HepG2 (cell line): Measurements from ENCODE around the gene TCTN2. TPM values are rescaled to one million over a fixed set of nuclear protein-coding genes. Genes with fewer than 3 reads are reported as not detected.

Experiments used
- CREM ChIP-seq, 2 experiments: sonication (generic) in 1 of 2; formaldehyde crosslinking in 1 of 2; IDR thresholded peaks; 2 replicates each; pipeline versions ENCODE4 v1.4.0 to v1.6.1; 2016 to 2020; ENCODE audit warnings: antibody characterized with exemption in 1 of 2, mild to moderate bottlenecking in 1 of 2, missing genetic modification reagents in 1 of 2
- E2F5 ChIP-seq: sonication (generic); formaldehyde crosslinking; conservative IDR thresholded peaks from 2 replicates; pipeline ENCODE4 v1.4.0; 2020; ENCODE audit warnings: missing genetic modification reagents
- EHMT2 ChIP-seq: fragments of 200-600 bp; sonication (generic); IDR thresholded peaks from 2 replicates; pipeline ENCODE4 v1.7.0; 2017; ENCODE audit warnings: antibody characterized with exemption, low read depth, low read length, borderline replicate concordance
- ETV6 ChIP-seq: sonication (generic); formaldehyde crosslinking; conservative IDR thresholded peaks from 2 replicates; pipeline ENCODE4 v1.4.0; 2020; ENCODE audit warnings: missing genetic modification reagents
- MED8 ChIP-seq: sonication (generic); formaldehyde crosslinking; IDR thresholded peaks from 2 replicates; pipeline ENCODE4 v1.8.1; 2023; ENCODE audit warnings: mild to moderate bottlenecking, missing genetic modification reagents; ENCODE audit not compliant: insufficient replicate concordance
- MLLT10 ChIP-seq: sonication (generic); formaldehyde crosslinking; IDR thresholded peaks from 2 replicates; pipeline ENCODE4 v1.4.0; 2020; ENCODE audit warnings: missing genetic modification reagents
- NPAS2 ChIP-seq: sonication (generic); formaldehyde crosslinking; IDR thresholded peaks from 2 replicates; pipeline ENCODE4 v1.8.0; 2022; ENCODE audit warnings: mild to moderate bottlenecking, missing genetic modification reagents, borderline replicate concordance
- RAD51 ChIP-seq: fragments of 450-650 bp; IDR thresholded peaks from 2 replicates; pipeline ENCODE4 v1.6.1; 2016; ENCODE audit warnings: borderline replicate concordance
- SCMH1 ChIP-seq: sonication (generic); formaldehyde crosslinking; IDR thresholded peaks from 2 replicates; pipeline ENCODE4 v1.9.0; 2021; ENCODE audit warnings: missing genetic modification reagents, mild to moderate bottlenecking, borderline replicate concordance
- SMC3 ChIP-seq: IDR thresholded peaks from 2 replicates; pipeline ENCODE4 v1.6.1; 2011; ENCODE audit warnings: low read length, improper control_type of control experiment
- ZFP1 ChIP-seq: IDR thresholded peaks from 2 replicates; pipeline ENCODE4 v1.6.1; 2016
- ZNF101 ChIP-seq: sonication (generic); formaldehyde crosslinking; IDR thresholded peaks from 2 replicates; pipeline ENCODE4 v1.4.0; 2020; ENCODE audit warnings: mild to moderate bottlenecking, low read depth, missing genetic modification reagents, borderline replicate concordance
- ZNF160 ChIP-seq: sonication (generic); formaldehyde crosslinking; IDR thresholded peaks from 2 replicates; pipeline ENCODE4 v1.8.0; 2022; ENCODE audit warnings: mild to moderate bottlenecking, inconsistent platforms, missing genetic modification reagents
- ZNF180 ChIP-seq: sonication (generic); formaldehyde crosslinking; IDR thresholded peaks from 2 replicates; pipeline ENCODE4 v1.4.0; 2020; ENCODE audit warnings: low read depth, missing genetic modification reagents, borderline replicate concordance
- ZNF879 ChIP-seq: sonication (generic); formaldehyde crosslinking; IDR thresholded peaks from 2 replicates; pipeline ENCODE4 v1.8.1; 2023; ENCODE audit warnings: missing genetic modification reagents
- polyA plus RNA-seq, 8 experiments: library from polyadenylated mRNA; depleted of rRNA in 3 of 8; stranded (reverse) in 7 of 8; unstranded in 1 of 8; fragments of >200 nt; fragmentation: Illumina TruSeq in 4 of 8; extraction: Trizol in 4 of 8; gene quantifications; 2 replicates each; pipeline versions ENCODE4 v1.2.1 to v1.2.3, GENCODE V29; 2011 to 2016; ENCODE audit warnings: low read depth in 4 of 8, missing spikeins in 1 of 8, mixed read lengths in 1 of 8; ENCODE audit not compliant: insufficient read depth in 1 of 8
- total RNA-seq, 5 experiments: library from RNA; depleted of rRNA; stranded (reverse); fragments of >200 nt; fragmentation: Illumina TruSeq; extraction: Trizol; gene quantifications; 2 replicates each; pipeline ENCODE4 v1.2.3, GENCODE V29; 2016; ENCODE audit warnings: low read depth in 1 of 5
- TF ChIP-seq, protein P1 (sequence below): IDR thresholded peaks from 2 replicates; pipeline ENCODE4 v1.6.1; 2012; ENCODE audit warnings: low read length, improper control_type of control experiment
- TF ChIP-seq, protein P2 (sequence below): sonication (generic); formaldehyde crosslinking; IDR thresholded peaks from 2 replicates; pipeline ENCODE4 v1.8.0; 2022; ENCODE audit warnings: mild to moderate bottlenecking, missing genetic modification reagents, moderate library complexity
- TF ChIP-seq, protein P3 (sequence below): sonication (generic); formaldehyde crosslinking; IDR thresholded peaks from 2 replicates; pipeline ENCODE4 v1.9.0; 2021; ENCODE audit warnings: mild to moderate bottlenecking, missing genetic modification reagents

TCTN2 gene
- total and polyA plus RNA-seq, 2 of the 13 experiments (the other 11 are each of a cell fraction or from before 2014, with no cell fraction given): 5.0 to 8.1 TPM

DNA sequence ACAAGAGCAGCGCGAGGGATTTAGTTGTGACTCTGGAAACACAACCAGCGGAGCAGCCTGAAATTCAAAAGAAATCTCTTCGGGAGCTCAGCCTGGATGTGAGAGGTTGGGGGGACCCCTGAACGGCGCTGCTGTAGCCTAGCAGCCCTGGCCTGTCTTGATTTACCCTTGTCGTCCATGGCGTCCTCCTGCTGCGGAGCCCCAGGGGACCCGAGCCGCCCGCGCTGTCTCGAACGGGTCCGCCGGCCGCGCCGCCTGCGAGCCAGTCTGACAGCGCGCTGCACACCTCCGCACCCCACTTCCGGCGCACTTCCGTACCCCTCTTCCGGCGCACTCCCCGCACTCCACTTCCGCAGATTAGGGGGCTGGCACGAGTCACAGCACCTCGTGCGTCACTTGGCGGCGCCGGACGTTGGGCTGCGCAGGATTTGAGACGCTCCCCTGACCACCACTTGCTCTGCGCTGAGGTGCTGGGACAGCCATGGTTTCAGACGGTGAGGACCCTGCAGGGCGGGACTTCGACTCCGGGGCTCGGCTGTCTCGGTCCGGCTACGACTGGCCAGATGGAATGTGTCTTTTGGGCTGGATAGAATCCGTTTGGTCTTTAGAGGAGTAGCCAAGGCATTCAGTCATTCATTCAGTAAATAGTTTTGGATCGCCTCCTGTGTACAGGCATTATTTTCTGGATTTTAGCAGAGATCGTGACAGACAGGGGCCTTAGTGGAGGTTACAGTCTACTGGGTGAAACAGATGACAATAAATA, 37.4 kb upstream of the TCTN2 start, which contains the start of the genes EIF2B1 and GTF2H3 (continued):
- TF ChIP-seq, protein P1, sequence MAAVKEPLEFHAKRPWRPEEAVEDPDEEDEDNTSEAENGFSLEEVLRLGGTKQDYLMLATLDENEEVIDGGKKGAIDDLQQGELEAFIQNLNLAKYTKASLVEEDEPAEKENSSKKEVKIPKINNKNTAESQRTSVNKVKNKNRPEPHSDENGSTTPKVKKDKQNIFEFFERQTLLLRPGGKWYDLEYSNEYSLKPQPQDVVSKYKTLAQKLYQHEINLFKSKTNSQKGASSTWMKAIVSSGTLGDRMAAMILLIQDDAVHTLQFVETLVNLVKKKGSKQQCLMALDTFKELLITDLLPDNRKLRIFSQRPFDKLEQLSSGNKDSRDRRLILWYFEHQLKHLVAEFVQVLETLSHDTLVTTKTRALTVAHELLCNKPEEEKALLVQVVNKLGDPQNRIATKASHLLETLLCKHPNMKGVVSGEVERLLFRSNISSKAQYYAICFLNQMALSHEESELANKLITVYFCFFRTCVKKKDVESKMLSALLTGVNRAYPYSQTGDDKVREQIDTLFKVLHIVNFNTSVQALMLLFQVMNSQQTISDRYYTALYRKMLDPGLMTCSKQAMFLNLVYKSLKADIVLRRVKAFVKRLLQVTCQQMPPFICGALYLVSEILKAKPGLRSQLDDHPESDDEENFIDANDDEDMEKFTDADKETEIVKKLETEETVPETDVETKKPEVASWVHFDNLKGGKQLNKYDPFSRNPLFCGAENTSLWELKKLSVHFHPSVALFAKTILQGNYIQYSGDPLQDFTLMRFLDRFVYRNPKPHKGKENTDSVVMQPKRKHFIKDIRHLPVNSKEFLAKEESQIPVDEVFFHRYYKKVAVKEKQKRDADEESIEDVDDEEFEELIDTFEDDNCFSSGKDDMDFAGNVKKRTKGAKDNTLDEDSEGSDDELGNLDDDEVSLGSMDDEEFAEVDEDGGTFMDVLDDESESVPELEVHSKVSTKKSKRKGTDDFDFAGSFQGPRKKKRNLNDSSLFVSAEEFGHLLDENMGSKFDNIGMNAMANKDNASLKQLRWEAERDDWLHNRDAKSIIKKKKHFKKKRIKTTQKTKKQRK: no peak
- TF ChIP-seq CREM (IDR thresholded peaks at IDR 0.05) (peak; percentile 100), CREM (CRISPR knock-in tag; IDR thresholded peaks at IDR 0.05) (peak; percentile 99), ZNF101 (CRISPR knock-in tag) (no peak), ZFP1 (CRISPR knock-in tag) (no peak), SCMH1 (no peak), ZNF180 (CRISPR knock-in tag) (no peak), RAD51 (no peak), EHMT2 (no peak), E2F5 (peak; percentile 56; the same call in 1 of the 2 replicates), ZNF879 (CRISPR knock-in tag) (no peak), MLLT10 (no peak), ZNF160 (peak; percentile 77; the same call in 1 of the 2 replicates), MED8 (peak; percentile 37), NPAS2 (no peak), ETV6 (CRISPR knock-in tag) (peak; percentile 96), SMC3 (no peak)
- TF ChIP-seq, protein P2, sequence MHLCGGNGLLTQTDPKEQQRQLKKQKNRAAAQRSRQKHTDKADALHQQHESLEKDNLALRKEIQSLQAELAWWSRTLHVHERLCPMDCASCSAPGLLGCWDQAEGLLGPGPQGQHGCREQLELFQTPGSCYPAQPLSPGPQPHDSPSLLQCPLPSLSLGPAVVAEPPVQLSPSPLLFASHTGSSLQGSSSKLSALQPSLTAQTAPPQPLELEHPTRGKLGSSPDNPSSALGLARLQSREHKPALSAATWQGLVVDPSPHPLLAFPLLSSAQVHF (CRISPR knock-in tag): no peak
- TF ChIP-seq, protein P3, sequence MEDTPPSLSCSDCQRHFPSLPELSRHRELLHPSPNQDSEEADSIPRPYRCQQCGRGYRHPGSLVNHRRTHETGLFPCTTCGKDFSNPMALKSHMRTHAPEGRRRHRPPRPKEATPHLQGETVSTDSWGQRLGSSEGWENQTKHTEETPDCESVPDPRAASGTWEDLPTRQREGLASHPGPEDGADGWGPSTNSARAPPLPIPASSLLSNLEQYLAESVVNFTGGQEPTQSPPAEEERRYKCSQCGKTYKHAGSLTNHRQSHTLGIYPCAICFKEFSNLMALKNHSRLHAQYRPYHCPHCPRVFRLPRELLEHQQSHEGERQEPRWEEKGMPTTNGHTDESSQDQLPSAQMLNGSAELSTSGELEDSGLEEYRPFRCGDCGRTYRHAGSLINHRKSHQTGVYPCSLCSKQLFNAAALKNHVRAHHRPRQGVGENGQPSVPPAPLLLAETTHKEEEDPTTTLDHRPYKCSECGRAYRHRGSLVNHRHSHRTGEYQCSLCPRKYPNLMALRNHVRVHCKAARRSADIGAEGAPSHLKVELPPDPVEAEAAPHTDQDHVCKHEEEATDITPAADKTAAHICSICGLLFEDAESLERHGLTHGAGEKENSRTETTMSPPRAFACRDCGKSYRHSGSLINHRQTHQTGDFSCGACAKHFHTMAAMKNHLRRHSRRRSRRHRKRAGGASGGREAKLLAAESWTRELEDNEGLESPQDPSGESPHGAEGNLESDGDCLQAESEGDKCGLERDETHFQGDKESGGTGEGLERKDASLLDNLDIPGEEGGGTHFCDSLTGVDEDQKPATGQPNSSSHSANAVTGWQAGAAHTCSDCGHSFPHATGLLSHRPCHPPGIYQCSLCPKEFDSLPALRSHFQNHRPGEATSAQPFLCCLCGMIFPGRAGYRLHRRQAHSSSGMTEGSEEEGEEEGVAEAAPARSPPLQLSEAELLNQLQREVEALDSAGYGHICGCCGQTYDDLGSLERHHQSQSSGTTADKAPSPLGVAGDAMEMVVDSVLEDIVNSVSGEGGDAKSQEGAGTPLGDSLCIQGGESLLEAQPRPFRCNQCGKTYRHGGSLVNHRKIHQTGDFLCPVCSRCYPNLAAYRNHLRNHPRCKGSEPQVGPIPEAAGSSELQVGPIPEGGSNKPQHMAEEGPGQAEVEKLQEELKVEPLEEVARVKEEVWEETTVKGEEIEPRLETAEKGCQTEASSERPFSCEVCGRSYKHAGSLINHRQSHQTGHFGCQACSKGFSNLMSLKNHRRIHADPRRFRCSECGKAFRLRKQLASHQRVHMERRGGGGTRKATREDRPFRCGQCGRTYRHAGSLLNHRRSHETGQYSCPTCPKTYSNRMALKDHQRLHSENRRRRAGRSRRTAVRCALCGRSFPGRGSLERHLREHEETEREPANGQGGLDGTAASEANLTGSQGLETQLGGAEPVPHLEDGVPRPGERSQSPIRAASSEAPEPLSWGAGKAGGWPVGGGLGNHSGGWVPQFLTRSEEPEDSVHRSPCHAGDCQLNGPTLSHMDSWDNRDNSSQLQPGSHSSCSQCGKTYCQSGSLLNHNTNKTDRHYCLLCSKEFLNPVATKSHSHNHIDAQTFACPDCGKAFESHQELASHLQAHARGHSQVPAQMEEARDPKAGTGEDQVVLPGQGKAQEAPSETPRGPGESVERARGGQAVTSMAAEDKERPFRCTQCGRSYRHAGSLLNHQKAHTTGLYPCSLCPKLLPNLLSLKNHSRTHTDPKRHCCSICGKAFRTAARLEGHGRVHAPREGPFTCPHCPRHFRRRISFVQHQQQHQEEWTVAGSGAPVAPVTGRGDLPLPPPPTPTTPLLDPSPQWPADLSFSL: peak; percentile 54; the same call in 1 of the 2 replicates
